Calu3 (cell line): ENCODE data around the gene SDK2. TPM values are rescaled to one million over a fixed set of nuclear protein-coding genes. Genes with fewer than 3 reads are reported as not detected.

Experiments
- BruUV-seq: library from RNA; stranded (reverse); fragments of 400-500 nt; replicated peaks from 2 replicates; lab custom pipeline; 2021; lab: Mats Ljungman, UMichigan
- CTCF ChIA-PET: fragments of 300-600 bp; sonication (Branson Sonifier 250); formaldehyde crosslinking; loops from one replicate; lab custom pipeline; 2022; ENCODE audit warnings: antibody characterized with exemption; lab: Charles Lee
- DNase-seq: peaks from one replicate; pipeline ENCODE4 v3.0.0; 2022
- H3K27ac Mint-ChIP-seq: one replicate; pipeline ENCODE4 v1.8.0; 2022; ENCODE audit warnings: mixed read lengths; ENCODE audit not compliant: unreplicated experiment
- H3K27me3 Mint-ChIP-seq: one replicate; pipeline ENCODE4 v1.8.0; 2022; ENCODE audit warnings: mixed read lengths; ENCODE audit not compliant: unreplicated experiment
- H3K36me3 Mint-ChIP-seq: one replicate; pipeline ENCODE4 v1.8.0; 2022; ENCODE audit warnings: mild to moderate bottlenecking, moderate library complexity, mixed read lengths; ENCODE audit not compliant: insufficient read depth, unreplicated experiment
- H3K4me1 Mint-ChIP-seq: one replicate; pipeline ENCODE4 v1.8.0; 2022; ENCODE audit warnings: mild to moderate bottlenecking, low read depth, mixed read lengths; ENCODE audit not compliant: unreplicated experiment
- H3K4me3 Mint-ChIP-seq: one replicate; pipeline ENCODE4 v1.8.0; 2022; ENCODE audit warnings: mild to moderate bottlenecking, low read depth, moderate library complexity, mixed read lengths; ENCODE audit not compliant: unreplicated experiment
- H3K9me3 Mint-ChIP-seq: one replicate; pipeline ENCODE4 v1.8.0; 2022; ENCODE audit warnings: low read depth, mixed read lengths; ENCODE audit not compliant: unreplicated experiment
- CTCF ChIP-seq: fragments of 200-600 bp; IDR thresholded peaks from one replicate; pipeline ENCODE4 v1.8.0; 2022; ENCODE audit warnings: antibody characterized with exemption; ENCODE audit not compliant: unreplicated experiment
- intact Hi-C: fragments of 100-400 bp; cut with micrococcal nuclease; formaldehyde crosslinking; loops from one replicate; pipeline ENCODE4 v1.10.0; 2022; ENCODE audit not compliant: unreplicated experiment
- total RNA-seq: library from RNA; stranded (reverse); gene quantifications from 2 replicates; pipeline ENCODE4 v1.2.3, GENCODE V29; 2022

Gene SDK2
- total RNA-seq, 1 experiment from 2014 or later = not detected

- CTCF ChIA-PET = no interaction called here
- DNase-seq = no peak
- H3K4me3 Mint-ChIP-seq = no peak overlapping the region
- H3K36me3 Mint-ChIP-seq = no peaks in the 10 kb centered on the region
- no TSS peak for BruUV-seq
- H3K9me3 Mint-ChIP-seq = no peaks in the 10 kb centered on the region
- intact Hi-C loops = no loop called here
- no peaks in the 10 kb centered on the region for H3K4me1 Mint-ChIP-seq
- peaks cover 89% of the 10 kb centered on the region for H3K27me3 Mint-ChIP-seq
- H3K27ac Mint-ChIP-seq = no peak overlapping the region
- TF ChIP-seq CTCF = no peak
Observed at GRCh38 chr17:73599599-73599998, 44.6 kb downstream of the SDK2 start.

GRCh38 chr17:73598212-73598611 is 46.0 kb downstream of the SDK2 start:
- intact Hi-C loops = no loop called here
- no TSS peak for BruUV-seq
- Mint-ChIP-seq H3K4me1 (no peaks in the 10 kb centered on the region), H3K4me3 (no peak overlapping the region), H3K27ac (no peak overlapping the region), H3K36me3 (no peaks in the 10 kb centered on the region), H3K9me3 (no peaks in the 10 kb centered on the region), H3K27me3 (peaks cover 89% of the 10 kb centered on the region)
- CTCF ChIA-PET = no interaction called here
- no peak for DNase-seq
- TF ChIP-seq CTCF = no peak

- H3K36me3 Mint-ChIP-seq = no peaks in the 10 kb centered on the region
- CTCF ChIA-PET = no interaction called here
- intact Hi-C loops = no loop called here
- no peak for TF ChIP-seq CTCF
- H3K27me3 Mint-ChIP-seq = peaks cover 100% of the 10 kb centered on the region
- no peaks in the 10 kb centered on the region for H3K9me3 Mint-ChIP-seq
- no peaks in the 10 kb centered on the region for H3K4me1 Mint-ChIP-seq
- no peak overlapping the region for H3K27ac Mint-ChIP-seq
- no peak overlapping the region for H3K4me3 Mint-ChIP-seq
- DNase-seq = no peak
- no TSS peak for BruUV-seq
Observed at GRCh38 chr17:73595931-73596330, 48.3 kb downstream of the SDK2 start.

DNA sequence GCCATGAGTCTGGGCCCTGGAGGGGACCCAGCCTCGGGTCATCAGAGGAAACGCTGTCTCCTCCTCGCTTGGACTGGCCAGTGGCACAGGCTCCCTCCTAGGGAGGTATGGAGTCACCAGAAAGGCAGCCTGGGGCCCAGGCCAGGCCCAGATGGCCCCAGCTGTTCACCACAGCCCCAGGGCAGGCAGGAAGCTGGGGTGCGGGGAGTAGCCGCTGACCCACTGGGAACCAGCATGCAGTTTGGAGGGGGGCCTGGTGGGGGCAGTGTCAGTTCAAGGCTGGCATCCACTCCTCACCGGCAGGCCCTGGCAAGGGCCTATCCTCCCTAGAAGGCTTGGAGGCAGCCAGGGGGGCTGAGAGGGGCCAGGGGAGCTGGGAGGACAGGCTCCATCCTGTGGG is 48.8 kb downstream of the SDK2 start:
- no peak for TF ChIP-seq CTCF
- no peak overlapping the region for H3K27ac Mint-ChIP-seq
- BruUV-seq = no TSS peak
- H3K4me3 Mint-ChIP-seq = no peak overlapping the region
- no peaks in the 10 kb centered on the region for H3K9me3 Mint-ChIP-seq
- peak; percentile 10 for DNase-seq
- H3K36me3 Mint-ChIP-seq = no peaks in the 10 kb centered on the region
- H3K27me3 Mint-ChIP-seq = peaks cover 100% of the 10 kb centered on the region
- no peaks in the 10 kb centered on the region for H3K4me1 Mint-ChIP-seq
- CTCF ChIA-PET = no interaction called here
- intact Hi-C loops = no loop called here

GRCh38 chr17:73595068-73595467 is 49.2 kb downstream of the SDK2 start:
- Mint-ChIP-seq H3K36me3 (no peaks in the 10 kb centered on the region), H3K4me1 (no peaks in the 10 kb centered on the region), H3K27me3 (peaks cover 100% of the 10 kb centered on the region), H3K9me3 (no peaks in the 10 kb centered on the region), H3K27ac (no peak overlapping the region), H3K4me3 (no peak overlapping the region)
- TF ChIP-seq CTCF = no peak
- intact Hi-C loops = no loop called here
- CTCF ChIA-PET = no interaction called here
- BruUV-seq = no TSS peak
- no peak for DNase-seq
